ENCODE data around the gene ADM.

ADM gene

DNA sequence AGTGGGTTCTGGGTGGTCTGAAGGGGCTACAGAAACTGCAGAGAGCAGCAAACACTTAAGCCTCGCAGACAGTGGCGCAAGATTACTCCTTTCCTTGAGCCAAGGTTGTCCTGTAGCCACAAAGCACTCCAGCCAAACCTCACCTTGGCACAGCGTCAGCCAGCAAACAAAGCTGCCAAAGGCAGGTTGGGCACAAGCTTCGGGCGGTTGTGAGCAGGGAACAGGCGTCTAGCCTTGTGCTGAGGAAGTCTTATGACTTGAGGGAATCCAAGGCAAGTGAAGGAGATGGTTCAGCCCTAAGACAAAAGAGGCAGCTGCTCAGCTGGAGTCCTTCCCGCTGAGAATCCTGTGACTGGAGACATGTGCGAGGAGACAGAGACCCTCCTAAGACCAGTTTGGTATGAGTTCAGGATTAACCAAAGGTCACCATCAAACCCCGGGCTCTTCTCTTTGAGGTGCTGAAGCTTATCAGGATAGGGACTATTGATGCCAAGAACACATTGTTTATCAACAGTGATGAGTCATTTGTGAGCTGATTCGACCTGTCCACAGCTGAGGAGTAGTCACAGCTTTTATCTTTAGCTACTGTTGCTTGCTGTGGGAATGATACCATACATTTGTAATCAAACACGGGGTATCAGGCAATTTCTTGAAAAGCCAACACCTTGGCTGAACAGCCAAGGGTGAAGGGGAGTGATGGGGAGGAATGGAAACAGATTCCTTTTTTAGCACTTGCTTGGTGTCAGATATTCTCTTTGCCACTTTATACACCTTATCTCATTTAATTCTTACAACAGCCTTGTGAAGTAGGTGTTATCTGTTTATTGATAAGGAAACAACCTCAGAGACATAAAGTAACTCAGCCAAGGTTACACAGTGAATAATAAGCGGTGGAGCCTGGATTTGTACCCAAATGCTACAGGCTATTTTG lies 4.6 kb downstream of the ADM start:
- DNase-seq (ENCODE audit: low spot score): no peak

DNA sequence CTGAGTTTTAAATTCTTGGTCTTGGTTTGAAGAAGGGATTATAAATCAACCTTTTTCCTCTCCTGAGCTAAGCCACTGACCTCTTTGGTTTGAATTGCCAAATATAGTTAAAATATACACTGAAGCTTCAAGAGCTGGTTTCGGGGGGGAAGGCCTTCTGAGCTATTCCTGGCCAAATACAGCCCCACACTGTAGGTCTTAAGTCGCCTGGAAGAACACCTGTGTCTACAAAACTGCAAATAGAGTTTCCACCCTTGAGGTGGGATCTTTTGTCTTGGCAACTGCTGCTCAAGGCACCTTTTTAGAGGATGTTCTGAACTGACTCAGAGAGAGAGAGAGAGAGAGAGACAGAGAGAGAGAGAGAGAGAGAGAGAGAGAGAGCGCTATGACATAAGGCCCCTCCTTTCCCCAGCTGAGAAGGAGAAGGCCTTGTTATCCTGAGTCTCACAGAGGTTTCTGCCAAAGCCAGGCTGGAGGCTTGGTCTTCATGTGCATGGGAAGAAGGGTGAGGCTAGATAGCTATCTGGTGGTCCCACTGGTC lies 5.5 kb downstream of the ADM start:
- no peak for DNase-seq (ENCODE audit: low spot score)

DNA sequence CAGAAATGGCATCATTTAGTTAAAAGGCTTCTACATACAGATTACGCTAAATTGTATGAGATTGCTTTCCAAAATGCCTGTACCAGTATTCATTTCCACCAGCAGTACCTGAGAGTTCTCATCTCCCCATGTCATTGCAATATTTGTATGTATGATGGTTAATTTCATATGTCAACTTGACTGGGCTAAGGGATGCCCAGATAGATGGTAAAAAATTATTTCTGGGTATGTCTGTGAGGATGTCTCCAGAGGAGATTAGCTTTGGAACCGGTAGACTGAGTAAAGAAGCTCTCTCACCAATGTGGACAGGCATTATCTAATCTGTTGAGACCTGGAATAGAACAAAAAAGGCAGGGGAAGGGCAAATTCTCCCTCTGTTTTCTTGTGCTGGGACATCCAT lies 6.9 kb downstream of the ADM start:
- no peak for DNase-seq (ENCODE audit: low spot score)

DNA sequence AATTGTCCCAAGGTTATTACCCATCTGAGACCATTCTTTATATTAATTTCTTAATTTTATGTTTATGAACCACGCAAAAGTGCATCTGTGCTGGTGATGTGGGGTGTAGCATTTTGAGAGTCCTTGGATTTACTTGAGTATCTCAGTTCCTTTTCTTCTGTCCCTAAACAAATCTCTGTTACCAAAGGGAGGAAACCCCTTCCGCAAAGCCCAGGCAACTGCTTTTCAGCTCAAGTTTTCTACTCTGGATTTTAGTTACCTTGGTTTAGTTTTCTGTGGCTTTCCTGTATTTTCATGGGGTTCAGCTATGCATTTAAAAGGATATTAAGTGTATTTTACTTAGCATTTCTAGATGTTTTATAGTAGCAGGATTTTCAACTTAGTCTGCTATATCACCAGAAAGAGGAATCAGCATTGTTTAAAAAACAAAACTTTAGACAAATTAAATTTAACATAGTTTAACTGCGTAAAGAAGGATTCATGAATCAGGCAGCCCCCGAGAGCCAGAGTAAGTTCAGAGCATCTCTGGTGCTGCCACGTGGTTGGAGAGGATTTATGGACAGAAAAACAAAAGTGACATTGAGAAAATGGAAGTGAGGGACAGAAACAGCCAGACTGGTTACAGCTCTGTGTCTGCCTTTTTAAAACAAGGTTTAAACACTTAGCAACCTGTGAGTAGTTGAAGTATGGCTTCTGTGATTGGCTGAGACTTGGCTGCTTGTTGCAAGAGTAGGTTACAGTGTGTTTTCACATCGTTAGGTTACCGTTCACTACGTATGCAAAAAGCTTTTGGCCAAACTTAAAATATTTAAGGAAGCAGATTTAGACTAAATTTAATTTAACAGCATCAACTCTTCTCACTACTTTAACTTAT lies 9.6 kb downstream of the ADM start:
- DNase-seq (ENCODE audit: low spot score): peak; percentile 61

DNA sequence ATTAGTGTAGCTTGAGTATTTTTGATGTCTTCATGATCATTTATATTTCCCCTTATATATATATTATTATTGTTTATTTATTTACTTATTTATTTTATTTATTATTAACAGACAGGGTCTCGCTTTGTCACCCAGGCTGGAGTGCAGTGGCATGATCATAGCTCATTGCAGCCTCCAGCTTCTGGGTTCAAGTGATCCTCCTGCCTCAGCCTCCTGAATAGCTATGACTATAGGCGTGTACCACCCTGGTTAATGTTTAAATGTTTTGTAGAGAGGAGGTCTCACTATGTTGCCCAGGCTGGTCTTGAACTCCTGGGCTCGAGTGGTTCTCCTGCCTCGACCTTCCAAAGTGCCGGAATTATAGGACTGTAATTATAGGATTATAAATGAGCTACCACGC lies 10.2 kb downstream of the ADM start:
- no peak for DNase-seq (ENCODE audit: low spot score)

DNA sequence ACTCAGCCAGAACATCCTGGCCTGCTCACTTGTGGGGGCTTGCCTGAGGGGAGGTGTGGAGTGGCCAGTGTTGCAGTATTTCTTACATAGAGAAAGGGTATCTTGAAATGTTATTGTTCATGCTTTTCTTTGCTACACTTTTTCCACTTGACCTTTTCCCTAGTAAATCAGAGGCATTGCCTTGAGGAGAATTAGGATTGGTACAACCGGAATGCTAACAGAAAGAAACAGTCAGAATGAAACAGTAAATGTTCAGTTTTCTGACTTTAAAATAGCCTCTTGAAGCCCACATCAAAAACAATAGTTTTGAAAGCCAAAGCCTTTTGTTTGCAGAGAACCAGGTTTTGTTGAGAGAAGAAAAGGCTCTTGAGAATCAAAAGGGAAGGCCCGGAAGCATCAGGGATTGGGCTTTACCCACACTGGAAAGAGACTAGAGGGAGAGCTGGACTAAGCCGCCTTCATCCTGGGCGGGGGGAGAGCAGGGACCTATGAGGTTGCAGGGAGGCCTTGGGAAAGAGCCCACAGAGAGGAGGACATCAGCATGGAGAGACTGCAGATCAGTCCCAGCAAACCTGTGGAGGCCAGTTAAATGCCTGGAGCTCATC lies 12.4 kb downstream of the ADM start:
- DNase-seq (ENCODE audit: low spot score): no peak

DNA sequence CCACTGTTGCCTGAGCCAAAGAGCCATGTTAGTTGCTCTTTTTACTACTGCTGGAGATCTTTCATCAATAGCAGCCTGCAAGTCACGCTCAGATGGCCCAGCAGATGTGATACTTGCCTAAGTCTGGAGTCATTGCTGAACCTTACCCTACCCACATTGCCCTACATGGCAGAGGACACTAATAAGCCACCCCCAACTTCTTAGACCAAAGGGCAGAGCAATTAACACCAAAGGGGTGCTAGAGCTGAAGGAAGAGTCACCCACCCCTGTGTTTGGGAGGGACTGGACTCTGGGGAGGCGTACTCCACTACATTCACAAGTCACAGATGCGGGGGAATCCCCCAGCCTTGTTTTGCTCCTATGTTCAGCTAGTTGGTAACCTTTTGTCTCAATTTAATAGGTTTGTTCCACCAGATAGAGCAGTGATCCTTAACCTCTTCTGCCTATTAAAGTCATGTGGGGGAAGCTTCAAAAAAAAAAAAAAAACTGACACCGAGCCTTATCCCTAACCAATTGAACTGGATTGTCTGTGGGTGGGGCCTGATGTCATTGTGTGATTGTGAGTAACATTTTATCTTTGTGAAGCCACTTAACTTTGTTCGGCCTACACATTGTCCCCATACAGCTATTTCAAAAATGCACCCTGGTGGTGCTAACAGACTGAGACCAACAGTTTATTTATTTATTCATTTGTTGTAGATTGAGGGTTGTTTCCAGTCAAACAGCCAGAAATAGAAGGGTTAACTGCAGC lies 13.1 kb downstream of the ADM start:
- no peak for DNase-seq (ENCODE audit: low spot score)

DNA sequence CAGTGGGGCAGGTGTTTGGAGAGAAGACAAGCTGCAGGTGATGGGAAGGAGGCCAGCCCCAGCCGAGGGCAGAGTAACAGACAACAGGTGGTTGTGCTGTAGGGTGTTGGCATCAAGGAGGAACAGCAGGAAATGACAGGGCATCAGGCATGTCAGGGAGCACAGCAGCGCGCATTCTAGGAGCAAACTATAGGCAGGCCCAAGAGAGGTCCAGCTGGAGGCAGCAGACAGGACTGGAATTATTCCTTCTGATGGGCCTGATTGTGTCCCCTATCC lies 13.6 kb downstream of the ADM start:
- DNase-seq (ENCODE audit: low spot score): no peak

DNA sequence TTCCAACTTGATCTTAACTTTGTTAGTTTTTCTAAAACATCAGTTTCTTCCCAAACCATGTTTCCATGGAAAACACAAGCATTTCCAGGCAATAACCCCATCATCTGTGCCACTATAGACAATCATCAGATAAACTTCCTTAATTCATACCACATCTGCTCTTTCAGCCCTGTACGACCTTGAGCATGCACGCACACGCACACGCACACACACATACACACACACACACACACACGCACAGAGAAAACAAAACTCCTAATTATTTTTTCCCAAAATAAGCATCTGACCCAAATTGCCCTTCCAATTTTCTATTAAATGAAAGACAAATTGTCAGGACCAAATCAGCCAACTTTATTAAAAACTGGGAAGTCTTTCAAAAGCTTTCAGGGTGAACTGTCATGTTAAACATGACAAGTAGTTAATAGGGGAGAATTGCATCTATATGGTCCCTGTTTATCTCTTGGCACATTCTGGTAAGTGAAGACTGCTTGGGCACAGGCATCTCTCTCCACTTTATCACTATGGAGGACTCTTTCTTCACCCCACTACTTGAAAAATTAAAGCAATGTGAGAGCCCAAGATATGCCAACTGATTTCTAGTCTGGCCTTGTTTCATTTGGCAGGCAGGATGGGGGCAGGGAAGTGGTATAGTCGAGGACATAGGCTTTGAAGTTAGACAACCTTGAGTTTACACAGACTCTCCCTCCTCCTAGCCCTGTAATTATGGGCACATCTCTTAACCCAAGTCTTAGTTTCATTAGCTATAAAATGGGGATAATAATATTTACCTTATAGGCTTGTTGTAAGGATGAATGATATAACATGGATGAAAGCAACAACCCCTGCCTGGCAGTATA lies 15.1 kb downstream of the ADM start:
- no peak for DNase-seq (ENCODE audit: low spot score)

DNA sequence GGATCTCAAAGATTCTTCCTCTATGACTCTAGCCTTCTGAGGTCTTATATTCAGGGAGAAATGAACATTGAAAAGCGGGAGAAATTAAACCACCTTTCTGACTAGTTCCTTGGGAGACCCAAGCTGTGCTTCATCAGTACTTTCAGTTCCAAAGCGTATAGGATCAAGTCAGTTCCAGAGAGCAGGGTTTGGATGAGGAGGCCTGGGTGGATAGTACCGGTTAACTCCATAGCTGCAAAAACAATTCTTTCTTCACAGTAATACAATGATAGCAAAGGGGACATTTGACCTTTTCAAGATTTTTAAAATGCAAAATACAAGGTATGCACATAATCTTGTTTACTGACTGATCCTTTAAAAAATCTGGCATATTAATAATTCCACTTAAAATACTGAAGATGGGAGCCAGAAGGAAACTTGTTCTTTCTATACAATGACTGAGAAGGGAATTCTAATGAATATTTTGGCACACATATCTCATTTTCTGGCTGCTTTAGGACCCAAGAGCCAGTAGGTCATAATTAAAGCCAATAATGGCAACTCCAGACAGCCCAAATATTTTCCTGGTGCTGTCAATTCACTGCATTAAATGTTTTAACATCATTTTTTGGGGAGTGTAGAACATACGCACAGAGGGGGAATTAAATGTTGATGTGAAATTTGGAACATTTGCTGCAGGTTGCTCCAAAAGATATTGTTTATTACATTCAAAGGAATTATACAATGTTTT lies 16.0 kb downstream of the ADM start:
- no peak for DNase-seq (ENCODE audit: low spot score)

DNA sequence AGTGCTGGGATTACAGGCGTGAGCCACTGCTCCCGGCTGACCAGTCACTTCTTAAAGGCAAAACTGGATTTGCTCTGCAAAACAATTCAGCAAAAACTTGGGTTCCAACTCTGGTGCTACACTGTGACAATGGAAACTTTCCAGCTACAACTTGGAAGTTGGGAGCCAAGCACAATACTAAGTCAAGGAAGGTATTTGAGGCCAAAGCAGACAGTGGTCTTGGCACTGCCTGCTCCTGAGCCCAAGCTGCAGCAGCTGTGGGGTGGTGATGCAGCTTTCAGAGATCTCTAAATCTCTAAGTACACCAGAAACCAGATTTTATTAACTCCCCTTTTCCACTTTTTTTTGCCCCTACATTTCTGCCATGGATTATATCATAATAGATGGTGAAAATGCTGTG lies 17.5 kb downstream of the ADM start:
- no peak for DNase-seq (ENCODE audit: low spot score)

DNA sequence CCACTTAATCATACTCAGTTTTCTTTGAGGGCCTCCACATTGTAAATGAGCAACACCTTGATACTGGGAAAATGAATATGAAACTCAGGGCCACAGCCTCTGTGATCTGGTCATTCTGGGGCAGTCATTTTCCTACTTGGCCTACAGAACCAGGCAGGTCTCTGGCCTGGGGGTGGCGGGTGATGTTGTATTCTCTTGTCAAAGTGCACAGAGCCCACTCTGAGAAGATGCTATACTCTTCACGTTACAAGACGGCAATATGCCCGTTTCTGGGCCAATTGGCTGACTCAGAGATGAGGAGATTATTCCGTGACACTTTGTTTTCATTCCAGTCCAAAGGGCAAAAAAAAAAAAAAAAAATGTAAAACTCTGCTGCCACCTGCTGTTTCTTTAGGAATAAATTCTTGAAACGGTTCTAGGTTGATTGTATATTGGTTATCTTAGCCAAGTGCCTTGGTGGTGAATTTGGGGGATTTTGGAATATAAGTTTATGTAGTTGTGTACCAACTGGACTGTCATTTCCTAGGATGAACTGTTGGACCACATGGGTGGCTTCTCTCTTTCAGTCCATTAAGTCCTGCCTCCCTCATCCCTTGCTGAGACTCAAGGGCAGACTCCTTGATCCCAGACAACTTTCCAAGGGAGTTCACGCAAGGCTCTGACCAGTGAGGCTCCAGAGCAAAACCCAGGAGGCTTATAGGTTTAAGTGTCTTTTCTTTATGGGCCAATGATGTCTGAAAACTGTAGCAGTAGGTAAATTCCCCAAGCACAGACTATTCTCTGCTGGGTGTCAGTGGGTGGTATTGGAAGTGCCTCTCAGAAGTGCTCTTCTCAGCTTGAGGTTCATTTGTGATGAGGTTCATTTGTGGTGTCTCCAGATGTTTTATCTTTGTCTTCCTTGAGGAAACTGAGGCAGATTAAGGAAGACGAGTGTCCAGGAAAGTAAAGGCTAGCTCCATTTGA lies 18.2 kb downstream of the ADM start:
- no peak for DNase-seq (ENCODE audit: low spot score)

DNA sequence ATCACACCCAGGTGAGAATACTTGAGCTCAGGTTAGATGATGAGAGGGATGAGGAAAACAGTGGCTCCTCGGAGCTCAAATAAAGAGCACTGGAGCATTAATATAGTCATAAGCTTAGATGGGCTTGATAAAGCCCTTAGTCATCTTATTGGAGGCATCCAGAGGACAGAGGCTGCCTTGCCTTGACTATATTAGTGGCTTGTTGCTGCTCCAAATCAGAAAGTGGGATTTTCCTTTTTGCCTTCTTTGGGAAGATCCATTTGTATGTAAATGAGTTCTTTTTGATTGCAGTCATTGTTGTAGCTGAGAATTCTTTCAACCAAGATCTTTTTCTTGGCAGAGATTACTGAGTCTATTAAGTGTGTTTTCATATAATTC lies 18.9 kb downstream of the ADM start:
- no peak for DNase-seq (ENCODE audit: low spot score)

DNA sequence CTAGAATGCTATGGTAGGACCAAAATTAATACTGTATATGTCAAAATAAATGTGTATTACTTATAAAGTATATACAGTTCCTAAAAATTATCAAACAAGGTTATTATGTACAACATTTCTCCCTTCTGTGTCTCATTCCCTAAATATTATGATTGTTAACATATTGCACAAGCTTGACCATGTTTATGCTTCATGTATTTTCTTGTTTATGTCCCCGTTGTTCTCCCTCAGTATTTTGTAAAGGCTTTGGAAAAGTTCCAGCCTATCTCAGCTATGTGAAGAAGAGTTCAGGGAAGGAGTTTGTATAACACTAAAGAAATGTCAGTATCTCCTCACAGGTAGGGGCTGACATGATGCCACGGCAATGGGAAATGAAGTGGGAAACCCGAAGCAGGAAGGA lies 19.6 kb downstream of the ADM start:
- DNase-seq (ENCODE audit: low spot score): no peak

DNA sequence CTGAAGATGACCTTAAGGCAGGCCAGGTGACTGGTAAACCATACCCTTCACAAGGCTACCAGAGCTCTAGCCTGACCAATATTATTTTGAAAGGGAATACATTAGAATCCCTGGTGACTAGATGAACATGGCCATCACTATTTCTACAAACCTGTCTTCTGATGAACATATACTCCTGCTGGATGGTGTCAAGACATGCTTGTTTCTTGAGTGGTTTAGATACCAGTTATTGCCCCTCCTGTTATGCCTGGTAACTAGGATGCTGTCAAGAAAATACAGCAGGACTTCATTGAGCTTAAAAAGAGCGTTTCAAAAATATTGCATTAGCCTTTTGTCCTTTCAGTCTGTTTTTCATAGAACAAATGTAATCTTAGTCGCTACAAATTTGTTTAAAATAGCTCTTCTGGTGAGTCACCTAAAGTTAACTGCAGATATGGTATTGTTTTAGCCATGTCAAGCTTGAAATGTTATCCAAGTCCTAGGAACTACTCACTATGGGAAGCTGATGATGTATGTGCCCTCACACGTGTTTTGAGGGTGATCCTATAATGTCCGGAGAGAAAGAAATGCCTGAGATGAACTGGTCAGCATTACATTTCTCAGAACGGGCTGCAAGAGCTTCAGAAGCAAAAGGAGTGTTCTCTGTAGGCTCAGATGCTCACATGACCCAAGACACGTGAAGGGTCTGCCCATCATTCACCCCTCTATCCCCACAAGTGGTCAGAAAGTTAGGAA lies 20.6 kb downstream of the ADM start:
- no peak for DNase-seq (ENCODE audit: low spot score)

DNA sequence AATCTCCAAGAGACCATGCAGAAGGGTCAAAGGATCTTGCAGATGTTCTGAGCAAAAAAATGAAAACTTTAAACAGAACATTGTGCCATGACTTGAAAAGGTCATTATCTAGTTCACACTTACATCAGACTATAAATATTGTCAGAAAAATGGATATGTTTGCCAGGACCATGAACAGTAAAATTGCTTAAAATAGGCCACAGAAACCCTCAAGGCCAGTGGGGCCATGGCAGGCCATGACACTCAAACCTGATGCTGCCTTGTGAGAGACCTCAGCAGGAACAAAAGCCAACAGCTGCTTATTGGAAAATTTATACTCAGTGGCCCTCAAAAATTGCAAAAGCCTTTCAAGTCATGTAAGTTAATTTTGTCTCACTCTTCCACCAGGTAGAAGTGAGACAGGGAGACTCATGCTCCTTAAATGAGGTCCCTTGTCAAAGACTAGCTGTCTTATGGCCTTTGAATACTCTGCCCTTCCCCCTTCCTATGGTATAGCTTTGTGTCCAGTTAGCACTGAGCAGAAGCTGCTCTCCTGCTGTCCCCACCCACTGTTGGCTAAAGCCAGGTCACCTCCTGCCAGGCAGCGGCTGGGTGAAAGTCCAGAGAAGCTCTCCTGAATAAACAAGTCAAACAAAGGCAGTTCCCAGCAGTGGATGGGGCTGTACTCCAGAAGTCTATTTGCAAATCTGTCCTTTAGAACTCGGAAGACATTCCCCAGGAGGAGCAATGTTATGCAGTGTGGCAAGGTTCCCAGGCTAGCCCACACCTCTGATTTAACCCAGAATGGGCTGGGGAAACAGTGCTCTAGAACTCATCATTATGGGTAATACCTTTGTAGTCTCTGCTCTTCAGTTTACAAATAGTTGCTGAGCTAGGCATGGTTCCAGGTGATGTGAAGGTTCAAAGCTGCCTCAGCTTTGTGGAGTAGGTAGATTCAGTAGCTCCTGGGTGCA lies 21.4 kb downstream of the ADM start:
- no peak for DNase-seq (ENCODE audit: low spot score)

DNA sequence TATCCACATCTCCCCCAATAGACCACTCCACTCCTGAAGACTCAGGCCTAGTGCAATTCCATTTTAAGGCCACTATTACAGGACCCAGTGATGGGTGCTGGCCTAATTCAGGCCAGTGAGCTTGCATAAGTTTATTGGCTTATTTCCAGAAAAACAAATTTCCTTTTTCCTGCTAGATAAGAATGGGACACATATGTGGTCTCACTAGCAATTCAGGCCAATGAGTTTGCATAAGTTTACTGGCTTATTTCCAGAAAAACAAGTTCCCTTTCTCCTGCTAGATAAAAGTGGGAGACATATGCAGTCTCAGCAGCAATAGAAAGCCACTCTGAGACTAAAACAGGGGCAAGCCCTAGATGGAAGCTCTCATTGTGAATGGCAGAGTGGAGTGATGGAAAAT lies 22.4 kb downstream of the ADM start:
- no peak for DNase-seq (ENCODE audit: low spot score)
